Dermis microvascular lymphatic vessel endothelial cell (primary cell): Measurements from ENCODE around the gene BCAS3. TPM values are rescaled to one million over a fixed set of nuclear protein-coding genes. Genes with fewer than 3 reads are reported as not detected.

Experiments
- DNase-seq, 2 donors: peaks; one replicate each; pipeline versions ENCODE4 v3.0.0 to v3.0.0-alpha.2; 2010; ENCODE audit warnings: low read depth in 2 of 2
- total RNA-seq: library from RNA; depleted of rRNA; stranded (reverse); fragments of >200 nt; gene quantifications from 2 replicates; pipeline ENCODE4 v1.2.1, GENCODE V29; 2014

BCAS3 gene
- total RNA-seq, 1 donor from 2014 or later = 11.3 TPM

- DNase-seq = peak in 1 of 2 donors; percentile 12
These were observed 727.4 kb downstream of the BCAS3 start for GRCh38 chr17:61404913-61405685.

- DNase-seq = no peak
These were observed 728.3 kb downstream of the BCAS3 start for GRCh38 chr17:61405686-61406536.

GRCh38 chr17:61406537-61406845, 728.8 kb downstream of the BCAS3 start:
- DNase-seq = no peak

- no peak for DNase-seq
These were observed 729.6 kb downstream of the BCAS3 start for GRCh38 chr17:61406971-61407911.

GRCh38 chr17:61408151-61409041, 730.7 kb downstream of the BCAS3 start:
- DNase-seq = no peak

GRCh38 chr17:61409301-61410112, 731.9 kb downstream of the BCAS3 start:
- DNase-seq = peak in 1 of 2 donors; percentile 52

- peak; percentile 26 to 74 for DNase-seq
These were observed 732.7 kb downstream of the BCAS3 start for GRCh38 chr17:61410141-61411010.

GRCh38 chr17:61411011-61411260, 733.3 kb downstream of the BCAS3 start:
- DNase-seq = no peak

GRCh38 chr17:61411261-61412142, 733.9 kb downstream of the BCAS3 start:
- peak in 1 of 2 donors; percentile 17 for DNase-seq

GRCh38 chr17:61412143-61412859, 734.6 kb downstream of the BCAS3 start:
- DNase-seq = peak; percentile 20 to 70

- DNase-seq = no peak
These were observed 735.4 kb downstream of the BCAS3 start for GRCh38 chr17:61412860-61413660.

GRCh38 chr17:61413661-61414126, 736.0 kb downstream of the BCAS3 start:
- DNase-seq = no peak

GRCh38 chr17:61414141-61414935, 736.7 kb downstream of the BCAS3 start:
- DNase-seq = peak in 1 of 2 donors; percentile 14

GRCh38 chr17:61414936-61415251, 737.2 kb downstream of the BCAS3 start:
- no peak for DNase-seq

GRCh38 chr17:61415374-61416210, 737.9 kb downstream of the BCAS3 start:
- DNase-seq = no peak
